GM10248 (cell line): ENCODE data around the gene CNOT8.

Experiments
- CTCF ChIA-PET: fragments of 300-600 bp; sonication (Branson Sonifier 250); formaldehyde crosslinking; extraction: SDS; loops from one replicate; lab custom pipeline; 2021; ENCODE audit warnings: antibody characterized with exemption; lab: Yijun Ruan, JAX
- POLR2A ChIA-PET: fragments of 350-650 bp; sonication (Branson Sonifier 250); formaldehyde crosslinking; extraction: SDS; loops from one replicate; lab custom pipeline; 2020; ENCODE audit warnings: antibody characterized with exemption; lab: Yijun Ruan, JAX
- DNase-seq: peaks from one replicate; pipeline ENCODE4 v3.0.0; 2012; ENCODE audit errors: extremely low spot score
- TF ChIP-seq, protein P1 (sequence below): IDR thresholded peaks from 2 replicates; pipeline ENCODE4 v1.5.1; 2012; ENCODE audit warnings: mild to moderate bottlenecking, low read depth; ENCODE audit errors: extremely low read depth, missing control alignments, control extremely low read depth

Gene CNOT8

DNA sequence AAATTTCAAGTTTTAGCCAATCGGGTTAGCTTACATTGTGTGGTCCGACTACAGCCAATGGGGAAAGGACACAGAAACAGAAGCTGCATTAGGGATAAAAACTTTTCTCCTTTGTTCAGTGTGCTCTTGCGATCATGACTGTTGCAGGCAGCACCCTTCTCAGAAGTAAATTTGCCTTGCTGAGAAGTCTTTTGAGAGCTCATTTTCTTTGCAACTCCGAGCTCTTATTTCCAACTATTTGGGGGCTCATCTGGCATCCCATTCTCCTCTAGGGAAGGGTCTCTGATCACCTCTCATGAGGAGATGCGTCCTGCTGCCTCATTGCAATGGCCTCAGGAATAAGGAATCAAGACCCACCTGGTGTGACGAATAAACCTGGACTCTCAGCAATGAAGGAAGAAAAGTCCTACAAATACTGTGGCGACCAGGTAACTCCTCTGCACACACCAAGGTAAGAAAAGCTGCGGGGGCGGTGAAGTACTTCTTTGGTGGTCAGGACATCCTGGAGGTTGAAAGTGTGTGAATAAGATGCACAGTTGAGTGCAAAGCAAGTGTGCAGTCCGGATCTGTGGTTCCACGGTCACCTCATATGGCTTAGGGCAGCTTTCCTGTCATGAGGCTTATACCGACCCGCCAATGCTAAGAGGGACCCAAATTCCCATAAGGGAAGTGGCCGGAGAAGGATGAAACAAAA lies 20.4 kb downstream of the CNOT8 start:
- no peak for DNase-seq
- POLR2A ChIA-PET, result no interaction called here
- CTCF ChIA-PET, result interaction anchor here (5.8 kb wide), 1 partner anchor 11 kb away, joined by 27 read pairs; no protein-coding TSS in a partner anchor
- TF ChIP-seq, protein P1, sequence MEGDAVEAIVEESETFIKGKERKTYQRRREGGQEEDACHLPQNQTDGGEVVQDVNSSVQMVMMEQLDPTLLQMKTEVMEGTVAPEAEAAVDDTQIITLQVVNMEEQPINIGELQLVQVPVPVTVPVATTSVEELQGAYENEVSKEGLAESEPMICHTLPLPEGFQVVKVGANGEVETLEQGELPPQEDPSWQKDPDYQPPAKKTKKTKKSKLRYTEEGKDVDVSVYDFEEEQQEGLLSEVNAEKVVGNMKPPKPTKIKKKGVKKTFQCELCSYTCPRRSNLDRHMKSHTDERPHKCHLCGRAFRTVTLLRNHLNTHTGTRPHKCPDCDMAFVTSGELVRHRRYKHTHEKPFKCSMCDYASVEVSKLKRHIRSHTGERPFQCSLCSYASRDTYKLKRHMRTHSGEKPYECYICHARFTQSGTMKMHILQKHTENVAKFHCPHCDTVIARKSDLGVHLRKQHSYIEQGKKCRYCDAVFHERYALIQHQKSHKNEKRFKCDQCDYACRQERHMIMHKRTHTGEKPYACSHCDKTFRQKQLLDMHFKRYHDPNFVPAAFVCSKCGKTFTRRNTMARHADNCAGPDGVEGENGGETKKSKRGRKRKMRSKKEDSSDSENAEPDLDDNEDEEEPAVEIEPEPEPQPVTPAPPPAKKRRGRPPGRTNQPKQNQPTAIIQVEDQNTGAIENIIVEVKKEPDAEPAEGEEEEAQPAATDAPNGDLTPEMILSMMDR, result no peak

DNA sequence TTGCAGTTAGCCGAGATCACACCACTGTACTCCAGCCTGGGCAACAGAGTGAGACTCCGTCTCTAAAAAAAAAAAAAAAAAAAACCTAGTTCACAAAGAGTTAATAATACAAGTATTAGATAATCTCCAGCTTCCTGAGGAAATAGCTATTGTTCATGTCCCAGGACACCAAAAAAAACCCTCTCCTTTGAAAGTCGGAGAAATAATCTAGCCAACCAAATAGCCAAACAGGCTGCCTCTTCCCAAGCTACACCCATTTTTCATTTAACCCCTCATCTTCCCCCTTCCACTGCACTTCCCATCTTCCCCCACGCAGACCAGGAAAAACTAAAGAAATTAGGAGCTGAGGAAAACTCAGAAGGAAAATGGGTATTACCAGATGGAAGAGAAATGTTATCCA lies 23.6 kb downstream of the CNOT8 start:
- no peak for DNase-seq
- TF ChIP-seq, protein P1, result no peak
- CTCF ChIA-PET, result no interaction called here
- POLR2A ChIA-PET, result no interaction called here

DNA sequence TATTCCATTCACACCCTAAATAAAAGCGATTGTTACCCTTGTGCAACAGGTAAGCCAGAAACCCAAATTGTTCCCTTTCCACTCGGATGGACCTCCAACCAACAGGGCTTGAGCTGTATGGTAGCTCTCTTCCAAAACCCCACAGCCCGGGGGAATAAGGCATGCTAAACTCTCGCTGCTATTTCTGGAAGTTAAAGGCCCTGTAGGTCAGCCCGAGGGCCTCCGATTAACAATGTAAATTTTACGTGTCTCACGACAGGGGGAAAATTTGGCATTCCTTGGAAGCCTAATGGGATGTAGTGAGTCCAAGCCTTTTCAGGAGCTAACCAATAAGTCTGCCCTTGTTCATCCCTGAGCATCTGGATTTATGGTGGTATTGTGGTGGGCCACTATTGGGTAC lies 26.0 kb downstream of the CNOT8 start:
- DNase-seq, result no peak
- ChIA-PET CTCF (interaction anchor here (0.8 to 1.6 kb wide), 3 partner anchors 10 to 234 kb away, joined by 3 to 4 read pairs (median 3); no protein-coding TSS in a partner anchor), POLR2A (no interaction called here)
- TF ChIP-seq, protein P1, result no peak

DNA sequence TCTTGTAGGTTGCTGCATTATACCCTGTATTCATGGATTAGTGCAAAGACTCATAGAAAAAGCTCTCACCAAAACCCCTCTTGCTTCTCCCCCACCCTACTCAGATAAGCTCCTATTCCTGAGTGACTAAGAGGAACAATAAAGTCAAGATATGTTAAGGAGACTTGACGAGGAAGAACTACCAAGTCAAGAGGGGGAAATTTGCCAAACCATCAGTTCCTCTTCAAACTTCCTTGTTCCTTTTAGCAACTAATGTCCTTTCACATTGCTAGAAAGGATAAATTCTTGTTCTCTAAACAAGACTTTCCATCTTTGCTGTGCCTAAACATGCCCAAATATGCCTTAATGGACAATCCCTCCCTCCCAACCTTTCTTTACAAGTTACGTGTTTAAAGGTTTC lies 27.0 kb downstream of the CNOT8 start:
- ChIA-PET CTCF (interaction anchor here (0.7 to 1.6 kb wide), 5 partner anchors 9 to 19 kb away, joined by 3 to 6 read pairs (median 3); no protein-coding TSS in a partner anchor), POLR2A (no interaction called here)
- TF ChIP-seq, protein P1, result no peak
- no peak for DNase-seq

DNA sequence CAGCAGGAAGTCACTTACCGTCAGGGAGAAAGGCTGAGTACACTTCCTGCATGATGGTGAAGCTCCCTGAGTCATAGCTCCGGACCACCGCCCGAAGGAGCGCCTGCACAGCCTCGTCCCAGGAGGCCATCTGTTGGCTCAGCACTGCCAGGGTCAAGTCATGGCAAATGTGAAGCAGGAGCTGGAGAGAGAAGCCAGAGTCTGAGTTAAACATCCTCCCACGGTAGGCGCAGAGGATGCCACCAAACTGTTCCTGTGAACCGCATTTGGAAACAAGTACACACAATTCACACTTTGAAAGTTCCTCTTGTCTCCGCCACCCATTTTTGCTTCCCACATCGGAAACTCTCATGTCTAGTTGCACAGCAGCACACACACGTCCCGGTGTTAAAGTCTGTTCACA lies 33.9 kb downstream of the CNOT8 start:
- POLR2A ChIA-PET, result no interaction called here
- TF ChIP-seq, protein P1, result no peak
- CTCF ChIA-PET, result interaction anchor here (1.6 to 1.7 kb wide), 2 partner anchors 10 to 12 kb away, joined by 3 to 4 read pairs; no protein-coding TSS in a partner anchor
- DNase-seq, result no peak

DNA sequence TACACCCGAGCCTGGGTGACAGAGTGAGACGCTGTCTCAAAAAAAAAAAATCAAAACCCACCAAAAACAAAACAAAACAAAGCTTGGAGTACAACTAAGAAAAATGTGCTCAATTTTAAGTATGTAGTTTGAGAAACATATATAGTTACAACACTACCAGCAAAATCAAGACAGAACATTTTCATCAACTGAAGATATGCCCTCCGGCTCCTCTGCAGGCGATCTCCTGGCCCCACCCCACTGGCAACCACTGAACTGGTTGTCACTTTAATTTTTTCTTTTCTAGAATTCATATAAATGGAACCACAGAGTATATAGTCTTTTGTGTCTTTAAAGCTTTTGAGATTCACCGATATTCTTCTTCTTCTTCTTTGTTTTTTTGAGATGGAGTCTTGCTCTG lies 35.0 kb downstream of the CNOT8 start:
- CTCF ChIA-PET, result interaction anchor here (0.8 to 1.6 kb wide), 3 partner anchors 8 to 13 kb away, joined by 3 to 4 read pairs (median 3); no protein-coding TSS in a partner anchor
- TF ChIP-seq, protein P1, result no peak
- DNase-seq, result no peak
- POLR2A ChIA-PET, result no interaction called here
